OCI-LY7 (cell line): ENCODE results near the gene CAPSL. TPM values are rescaled to one million over a fixed set of nuclear protein-coding genes. Genes with fewer than 3 reads are reported as not detected.

ENCODE experiments used
- BruUV-seq: library from RNA; stranded (reverse); fragments of 400-500 nt; replicated peaks from 2 replicates; lab custom pipeline; 2021; lab: Mats Ljungman, UMichigan
- CTCF ChIA-PET: fragments of 300-600 bp; sonication (Branson Sonifier 250); formaldehyde crosslinking; loops from one replicate; lab custom pipeline; 2022; ENCODE audit warnings: antibody characterized with exemption; ENCODE audit not compliant: unreplicated experiment; lab: Charles Lee
- POLR2A ChIA-PET: fragments of 300-600 bp; sonication (Branson Sonifier 250); formaldehyde crosslinking; loops from one replicate; lab custom pipeline; 2022; ENCODE audit warnings: antibody characterized with exemption; lab: Charles Lee
- DNase-seq: peaks from one replicate; pipeline ENCODE4 v3.0.0-alpha.2; 2015; ENCODE audit warnings: low spot score
- H2AFZ ChIP-seq: fragments of 200-600 bp; sonication (generic), shearing (Covaris generic); 2 replicates; pipeline ENCODE4 v1.6.1; 2014; ENCODE audit warnings: mild to moderate bottlenecking, antibody characterized with exemption, low read length, moderate library complexity
- H3K27ac ChIP-seq: fragments of 200-600 bp; sonication (generic); 2 replicates; pipeline ENCODE4 v1.5.1; 2014; ENCODE audit warnings: mixed run types, low read depth, mild to moderate bottlenecking, moderate library complexity, low read length, inconsistent platforms; ENCODE audit not compliant: poor library complexity, severe bottlenecking
- H3K36me3 ChIP-seq: fragments of 200-600 bp; sonication (generic); 2 replicates; pipeline ENCODE4 v1.6.1; 2014; ENCODE audit warnings: mild to moderate bottlenecking, antibody characterized with exemption, low read length, moderate library complexity, mixed read lengths; ENCODE audit not compliant: insufficient read depth
- H3K4me1 ChIP-seq: fragments of 200-600 bp; sonication (generic); 2 replicates; pipeline ENCODE4 v1.5.1; 2014; ENCODE audit warnings: mild to moderate bottlenecking, low read length; ENCODE audit not compliant: insufficient read depth, poor library complexity, severe bottlenecking
- H3K4me2 ChIP-seq: fragments of 200-600 bp; sonication (generic); 2 replicates; pipeline ENCODE4 v1.6.1; 2014; ENCODE audit warnings: mild to moderate bottlenecking, low read length
- H3K4me3 ChIP-seq: fragments of 200-600 bp; sonication (generic); 2 replicates; pipeline ENCODE4 v1.5.1; 2014; ENCODE audit warnings: mild to moderate bottlenecking, low read depth, low read length; ENCODE audit not compliant: poor library complexity, severe bottlenecking
- H3K79me2 ChIP-seq: fragments of 200-600 bp; sonication (generic); 2 replicates; pipeline ENCODE4 v1.6.1; 2016; ENCODE audit warnings: low read depth, mild to moderate bottlenecking, low read length, moderate library complexity, mixed read lengths; ENCODE audit not compliant: insufficient read depth
- H3K9me2 ChIP-seq: fragments of 200-600 bp; sonication (generic); 2 replicates; pipeline ENCODE4 v1.6.1; 2016; ENCODE audit warnings: mild to moderate bottlenecking, low read length, mixed read lengths; ENCODE audit not compliant: insufficient read depth
- H3K9me3 ChIP-seq: fragments of 200-600 bp; sonication (generic); 2 replicates; pipeline ENCODE4 v1.6.1; 2014; ENCODE audit warnings: mild to moderate bottlenecking, mixed run types, low read length, mixed read lengths
- H4K20me1 ChIP-seq: fragments of 200-600 bp; sonication (generic); 2 replicates; pipeline ENCODE4 v1.6.1; 2014; ENCODE audit warnings: mild to moderate bottlenecking, antibody characterized with exemption, low read length, moderate library complexity, mixed read lengths; ENCODE audit not compliant: insufficient read depth
- EZH2phosphoT487 ChIP-seq: fragments of 200-600 bp; sonication (generic); IDR thresholded peaks from 2 replicates; pipeline ENCODE4 v1.6.1; 2018; ENCODE audit warnings: low read depth, borderline replicate concordance, mild to moderate bottlenecking, mixed run types, antibody characterized with exemption, low read length, moderate library complexity, mixed read lengths
- intact Hi-C: fragments of 100-400 bp; cut with micrococcal nuclease; formaldehyde crosslinking; loops from one replicate; pipeline ENCODE4 v1.10.0; 2022; ENCODE audit not compliant: unreplicated experiment
- total RNA-seq, 2 experiments: library from RNA; depleted of rRNA in 1 of 2; stranded (reverse); fragments of >200 nt in 1 of 2; shearing (Covaris generic) in 1 of 2; gene quantifications; 2 replicates each; pipeline ENCODE4 v1.2.3, GENCODE V29; 2014 to 2022
- TF ChIP-seq, protein P1 (sequence below): fragments of 200-600 bp; sonication (generic); conservative IDR thresholded peaks from 2 replicates; pipeline ENCODE4 v1.5.1; 2014; ENCODE audit warnings: mild to moderate bottlenecking, antibody characterized with exemption, low read length, moderate library complexity, mixed read lengths

Gene CAPSL
- total RNA-seq, 2 experiments from 2014 or later, result 4.7 TPM; not detected in 1

DNA sequence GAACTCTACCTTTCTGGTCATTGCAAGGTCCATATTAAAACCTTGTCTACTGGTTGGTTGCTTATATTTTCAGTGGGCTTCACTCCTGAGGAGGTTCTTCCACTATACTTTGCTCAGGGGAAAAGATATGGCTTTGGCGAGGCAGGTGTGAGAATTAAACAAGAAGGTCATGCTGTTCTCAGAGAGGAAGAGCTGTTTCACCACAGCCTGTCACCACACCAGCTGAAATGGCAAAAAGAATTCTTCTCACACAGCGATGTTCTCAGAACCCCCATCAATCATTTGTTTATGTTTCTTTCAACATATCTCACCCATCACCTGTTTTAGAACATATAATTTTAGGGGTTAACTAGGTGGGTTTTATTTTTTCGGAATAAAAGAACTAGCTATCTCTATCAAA, 38.6 kb downstream of the CAPSL start:
- peak; percentile 69 for DNase-seq
- H3K9me2 ChIP-seq, result no peaks in the 10 kb centered on the region
- H3K27ac ChIP-seq, result peak overlapping the region; percentile 57
- intact Hi-C loops, result loop anchor here (5.0 to 10.0 kb wide), 2 partner anchors 975 to 982 kb away; partner anchors contain the start of genes BRIX1, NIPBL and RAD1
- peaks cover 19% of the 10 kb centered on the region for H3K36me3 ChIP-seq
- peak overlapping the region; percentile 24 for H3K4me3 ChIP-seq
- peak overlapping the region; percentile 49 for H3K4me2 ChIP-seq
- no TSS peak for BruUV-seq
- peaks cover 64% of the 10 kb centered on the region for H3K4me1 ChIP-seq
- no peaks in the 10 kb centered on the region for H3K79me2 ChIP-seq
- ChIA-PET CTCF (interaction anchor here (0.8 kb wide), 1 partner anchor 18 kb away, joined by 4 read pairs; no protein-coding TSS in a partner anchor), POLR2A (interaction anchor here (0.5 to 2.9 kb wide), 10 partner anchors 8 to 128 kb away, joined by 3 to 16 read pairs (median 4); no protein-coding TSS in a partner anchor)
- H2AFZ ChIP-seq, result peak overlapping the region; percentile 94
- H3K9me3 ChIP-seq, result peaks cover 20% of the 10 kb centered on the region; the same call in 1 of the 2 replicates
- TF ChIP-seq EZH2phosphoT487, result no peak
- TF ChIP-seq, protein P1, sequence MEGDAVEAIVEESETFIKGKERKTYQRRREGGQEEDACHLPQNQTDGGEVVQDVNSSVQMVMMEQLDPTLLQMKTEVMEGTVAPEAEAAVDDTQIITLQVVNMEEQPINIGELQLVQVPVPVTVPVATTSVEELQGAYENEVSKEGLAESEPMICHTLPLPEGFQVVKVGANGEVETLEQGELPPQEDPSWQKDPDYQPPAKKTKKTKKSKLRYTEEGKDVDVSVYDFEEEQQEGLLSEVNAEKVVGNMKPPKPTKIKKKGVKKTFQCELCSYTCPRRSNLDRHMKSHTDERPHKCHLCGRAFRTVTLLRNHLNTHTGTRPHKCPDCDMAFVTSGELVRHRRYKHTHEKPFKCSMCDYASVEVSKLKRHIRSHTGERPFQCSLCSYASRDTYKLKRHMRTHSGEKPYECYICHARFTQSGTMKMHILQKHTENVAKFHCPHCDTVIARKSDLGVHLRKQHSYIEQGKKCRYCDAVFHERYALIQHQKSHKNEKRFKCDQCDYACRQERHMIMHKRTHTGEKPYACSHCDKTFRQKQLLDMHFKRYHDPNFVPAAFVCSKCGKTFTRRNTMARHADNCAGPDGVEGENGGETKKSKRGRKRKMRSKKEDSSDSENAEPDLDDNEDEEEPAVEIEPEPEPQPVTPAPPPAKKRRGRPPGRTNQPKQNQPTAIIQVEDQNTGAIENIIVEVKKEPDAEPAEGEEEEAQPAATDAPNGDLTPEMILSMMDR, result no peak
- H4K20me1 ChIP-seq, result no peaks in the 10 kb centered on the region

DNA sequence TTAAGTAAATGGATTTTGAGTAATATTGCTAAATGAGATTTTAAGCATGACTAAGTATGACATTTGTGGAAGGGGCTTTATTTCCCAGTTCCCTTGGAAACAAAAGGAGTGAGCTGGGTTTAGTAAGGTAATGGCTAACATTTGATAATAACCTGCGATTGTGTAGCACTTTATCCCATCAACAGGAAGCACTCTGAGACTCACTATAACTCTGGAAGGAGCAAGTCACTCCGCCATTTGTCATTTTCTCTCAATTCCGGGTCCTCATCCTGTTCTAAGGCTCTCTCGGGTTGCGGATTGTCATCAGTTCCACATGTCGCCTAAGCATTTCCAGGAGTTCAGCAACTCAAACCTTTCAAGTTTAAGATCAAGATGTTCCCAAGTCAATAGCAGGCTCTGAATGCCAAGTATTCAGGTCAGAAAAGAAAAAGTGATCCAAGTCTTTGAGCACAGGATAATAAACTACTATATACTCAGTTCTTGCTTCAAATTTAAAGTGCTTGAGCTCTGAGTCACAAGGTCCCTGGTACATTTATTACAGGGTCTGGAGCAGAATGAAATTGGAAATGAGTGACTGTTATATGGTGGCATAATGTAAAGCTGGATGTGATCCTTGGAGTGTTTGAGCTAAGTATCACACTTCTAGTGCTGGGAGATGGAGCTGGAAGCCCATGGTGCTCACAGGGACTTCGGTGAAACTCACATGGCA, 39.3 kb downstream of the CAPSL start:
- intact Hi-C loops, result no loop called here
- H3K27ac ChIP-seq, result peak overlapping the region; percentile 57
- peak overlapping the region; percentile 49 for H3K4me2 ChIP-seq
- H3K4me1 ChIP-seq, result peaks cover 61% of the 10 kb centered on the region
- TF ChIP-seq, protein P1, result no peak
- no peak for TF ChIP-seq EZH2phosphoT487
- no TSS peak for BruUV-seq
- H3K9me2 ChIP-seq, result no peaks in the 10 kb centered on the region
- ChIA-PET POLR2A (interaction anchor here (0.7 to 2.9 kb wide), 8 partner anchors 9 to 104 kb away, joined by 3 to 16 read pairs (median 9); no protein-coding TSS in a partner anchor), CTCF (interaction anchor here (0.8 kb wide), 1 partner anchor 18 kb away, joined by 4 read pairs; no protein-coding TSS in a partner anchor)
- H3K36me3 ChIP-seq, result peaks cover 19% of the 10 kb centered on the region
- peak overlapping the region; percentile 24 for H3K4me3 ChIP-seq
- no peaks in the 10 kb centered on the region for H4K20me1 ChIP-seq
- H2AFZ ChIP-seq, result peak overlapping the region; percentile 94
- DNase-seq, result no peak
- no peaks in the 10 kb centered on the region for H3K79me2 ChIP-seq
- peaks cover 17% of the 10 kb centered on the region; the same call in 1 of the 2 replicates for H3K9me3 ChIP-seq
